ENCODE measurements around the gene TMTC2.

TMTC2 gene

DNA sequence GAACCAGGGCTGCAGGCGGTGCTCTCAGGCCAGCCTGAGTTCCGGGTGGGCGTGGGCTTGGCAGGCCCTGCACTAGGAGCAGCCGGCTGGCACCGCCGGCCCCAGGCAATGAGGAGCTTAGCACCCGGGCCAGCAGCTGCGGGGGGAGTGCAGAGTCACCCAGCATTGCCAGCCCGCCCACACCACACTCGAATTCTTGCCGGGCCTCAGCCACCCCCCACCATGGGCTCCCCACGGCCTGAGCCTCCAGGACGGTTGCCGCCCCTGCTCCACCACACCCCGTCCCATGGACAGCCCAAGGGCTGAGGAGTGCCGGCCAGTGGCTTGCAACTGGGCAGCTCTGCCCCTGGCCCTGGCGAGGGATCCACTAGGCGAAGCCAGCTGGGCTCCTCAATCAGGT lies 453.4 kb downstream of the TMTC2 start:
- DNase-seq (ENCODE audit: low spot score) = no peak

DNA sequence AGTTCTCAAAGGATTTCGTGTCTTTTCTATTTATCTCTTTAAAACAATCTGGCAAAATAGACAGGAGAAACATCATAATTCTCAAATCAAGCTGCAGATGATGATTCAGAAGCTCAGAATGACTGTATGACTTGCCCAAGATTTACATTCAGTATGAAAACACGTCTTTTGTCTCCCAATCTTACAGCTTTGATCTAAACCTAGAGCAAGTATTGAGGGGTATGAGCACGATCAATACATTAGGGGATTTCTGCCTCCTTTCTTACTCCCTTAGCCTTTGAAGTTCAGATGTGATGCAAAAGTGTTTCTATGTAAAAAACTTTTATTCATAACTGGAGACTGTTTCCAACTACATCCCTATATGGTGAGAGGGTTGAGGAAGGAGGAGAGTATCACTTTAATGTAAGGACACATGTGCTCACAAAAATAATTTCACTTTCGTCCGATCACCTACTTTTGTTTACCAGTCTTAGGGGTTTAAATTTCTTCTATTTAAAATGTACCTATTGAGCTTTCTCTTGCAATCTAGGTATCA lies 454.8 kb downstream of the TMTC2 start:
- no peak for DNase-seq (ENCODE audit: low spot score)

- no peak for DNase-seq (ENCODE audit: low spot score)
Observed at GRCh38 chr12:83142914-83143313, 456.2 kb downstream of the TMTC2 start.

- DNase-seq (ENCODE audit: low spot score) = no peak
Observed at GRCh38 chr12:83143950-83144349, 457.2 kb downstream of the TMTC2 start.

GRCh38 chr12:83145325-83145840 lies 458.7 kb downstream of the TMTC2 start:
- DNase-seq (ENCODE audit: low spot score) = no peak

DNA sequence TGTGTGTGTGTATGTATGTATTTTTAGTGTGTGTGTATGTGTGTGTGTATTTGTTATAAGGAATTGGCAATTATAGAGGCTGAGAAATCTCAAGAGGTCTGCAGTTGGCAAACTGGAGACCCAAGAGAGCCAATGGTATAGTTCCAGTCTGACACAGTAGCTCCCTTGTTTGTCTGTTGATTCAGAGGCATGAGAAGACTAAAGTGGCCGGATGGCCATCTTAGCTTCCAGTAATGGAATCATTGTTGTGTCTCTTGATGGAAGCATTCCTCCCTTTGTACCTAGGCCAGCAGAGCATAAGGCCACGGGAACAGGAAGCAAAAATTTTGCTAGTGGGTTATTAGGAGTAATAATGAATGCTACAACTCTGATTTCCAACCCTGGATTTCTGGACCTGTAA lies 460.6 kb downstream of the TMTC2 start:
- no peak for DNase-seq (ENCODE audit: low spot score)

DNA sequence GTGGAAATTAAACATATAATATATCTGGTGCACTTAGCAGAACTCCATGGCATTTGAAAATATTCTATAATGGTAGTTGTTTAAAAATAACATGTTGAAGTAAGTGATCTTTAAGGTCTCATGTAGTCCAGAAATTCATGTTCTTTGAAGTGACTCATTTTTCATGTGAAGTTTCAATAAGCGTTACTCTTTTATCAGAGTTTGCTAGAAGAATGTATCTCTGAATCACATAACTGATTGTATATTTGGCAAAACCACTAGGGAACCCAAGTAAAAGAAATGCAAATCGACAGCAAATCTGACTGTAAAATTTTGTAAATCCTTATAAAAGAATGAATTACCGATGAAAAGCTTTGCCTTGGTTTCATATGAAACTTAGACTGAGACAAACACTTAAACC lies 463.3 kb downstream of the TMTC2 start:
- DNase-seq (ENCODE audit: low spot score) = no peak

GRCh38 chr12:83150465-83151189 lies 463.9 kb downstream of the TMTC2 start:
- no peak for DNase-seq (ENCODE audit: low spot score)

DNA sequence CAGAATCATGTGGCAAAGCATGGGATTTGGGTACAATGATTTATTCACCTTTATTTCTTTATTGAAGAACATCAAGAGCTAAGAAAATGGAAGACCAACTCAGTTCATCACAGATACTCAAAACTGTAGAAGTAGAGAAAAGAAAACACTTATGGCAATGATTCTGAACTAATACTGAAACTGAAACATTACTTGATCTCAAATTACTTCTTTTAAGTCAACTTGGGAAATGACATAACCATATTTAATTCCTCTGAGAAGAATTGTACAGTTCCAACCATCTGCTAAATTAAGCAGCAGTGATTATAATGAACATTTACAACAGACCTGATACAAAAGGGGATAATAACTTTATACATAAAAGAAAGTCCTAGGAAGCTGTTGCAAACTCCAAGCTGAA lies 466.5 kb downstream of the TMTC2 start:
- DNase-seq (ENCODE audit: low spot score) = no peak

GRCh38 chr12:83156815-83157214 lies 470.1 kb downstream of the TMTC2 start:
- no peak for DNase-seq (ENCODE audit: low spot score)

DNA sequence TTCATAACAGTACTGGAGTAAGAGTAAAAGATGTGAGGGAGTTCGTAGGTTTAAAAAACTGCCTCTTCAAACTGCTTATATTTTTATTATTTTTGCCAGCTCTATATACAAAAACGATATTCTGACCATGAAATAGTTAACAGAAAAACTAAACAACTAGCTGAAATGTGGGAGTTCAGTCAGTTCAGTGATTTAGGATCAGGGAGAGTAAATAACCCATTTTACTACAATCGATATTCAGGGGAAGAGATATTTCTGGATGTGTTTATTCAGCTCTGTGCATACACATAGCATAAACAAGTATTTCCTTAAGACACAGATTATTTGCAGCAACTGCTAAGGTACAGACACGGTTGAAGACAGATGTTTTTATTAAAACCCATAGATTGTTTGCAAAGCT lies 470.9 kb downstream of the TMTC2 start:
- DNase-seq (ENCODE audit: low spot score) = no peak

GRCh38 chr12:83158613-83159207 lies 472.0 kb downstream of the TMTC2 start:
- DNase-seq (ENCODE audit: low spot score) = no peak

DNA sequence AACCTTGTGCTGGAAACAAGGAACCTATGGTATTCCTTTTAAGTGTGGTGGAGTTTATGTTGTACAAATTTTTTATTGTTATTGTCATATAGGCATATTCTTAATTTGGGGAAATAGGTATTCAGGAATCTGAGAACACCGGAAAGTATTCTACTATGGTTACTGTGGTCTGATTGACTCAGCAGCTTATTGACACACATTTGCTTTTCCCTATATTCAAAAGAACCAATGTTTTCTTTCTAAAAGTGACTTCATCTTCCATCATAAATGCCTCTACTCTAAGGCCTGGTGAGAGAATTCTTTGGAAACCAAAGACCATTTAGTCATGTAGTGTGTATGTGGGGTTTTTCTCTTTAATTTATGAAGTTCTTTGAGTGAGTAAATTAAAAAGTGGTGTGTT lies 474.8 kb downstream of the TMTC2 start:
- DNase-seq (ENCODE audit: low spot score) = peak; percentile 29

DNA sequence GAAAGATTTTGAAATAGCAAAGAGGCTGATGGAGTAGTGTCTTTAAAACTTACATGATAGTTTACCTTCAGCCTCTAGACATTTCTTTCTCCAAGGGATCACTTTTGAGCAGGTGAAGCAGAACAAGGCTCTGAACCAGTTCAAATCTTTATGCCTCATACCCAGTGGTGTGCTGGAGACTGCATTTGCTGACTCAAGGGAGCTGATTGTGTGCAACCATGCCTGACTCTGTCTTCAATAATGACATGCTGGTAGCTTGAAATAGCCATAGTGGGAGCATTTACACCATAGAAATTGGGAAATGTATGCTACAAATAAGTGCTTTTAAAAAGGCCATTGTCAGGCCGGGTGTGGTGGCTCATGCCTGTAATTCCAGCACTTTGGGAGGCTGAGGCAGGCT lies 482.0 kb downstream of the TMTC2 start:
- DNase-seq (ENCODE audit: low spot score) = peak; percentile 64

DNA sequence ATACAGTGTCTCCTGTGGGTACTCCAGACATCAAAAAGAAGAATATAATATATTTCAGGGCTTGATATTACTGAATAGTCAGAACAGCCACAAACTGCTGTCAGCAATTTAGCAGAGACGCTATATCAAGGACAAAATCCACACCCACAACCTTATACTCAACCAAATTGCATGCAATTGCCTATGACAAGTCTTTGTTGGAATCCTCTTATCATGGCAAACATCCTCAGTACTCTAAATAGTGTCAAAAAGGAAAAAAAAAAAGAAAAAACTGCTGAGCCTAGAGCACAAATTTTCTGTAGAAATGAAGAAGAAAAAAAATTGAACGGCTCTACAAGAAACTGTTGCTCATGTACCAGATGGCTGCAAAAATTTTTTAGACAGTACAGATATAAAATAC lies 485.7 kb downstream of the TMTC2 start:
- DNase-seq (ENCODE audit: low spot score) = no peak

DNA sequence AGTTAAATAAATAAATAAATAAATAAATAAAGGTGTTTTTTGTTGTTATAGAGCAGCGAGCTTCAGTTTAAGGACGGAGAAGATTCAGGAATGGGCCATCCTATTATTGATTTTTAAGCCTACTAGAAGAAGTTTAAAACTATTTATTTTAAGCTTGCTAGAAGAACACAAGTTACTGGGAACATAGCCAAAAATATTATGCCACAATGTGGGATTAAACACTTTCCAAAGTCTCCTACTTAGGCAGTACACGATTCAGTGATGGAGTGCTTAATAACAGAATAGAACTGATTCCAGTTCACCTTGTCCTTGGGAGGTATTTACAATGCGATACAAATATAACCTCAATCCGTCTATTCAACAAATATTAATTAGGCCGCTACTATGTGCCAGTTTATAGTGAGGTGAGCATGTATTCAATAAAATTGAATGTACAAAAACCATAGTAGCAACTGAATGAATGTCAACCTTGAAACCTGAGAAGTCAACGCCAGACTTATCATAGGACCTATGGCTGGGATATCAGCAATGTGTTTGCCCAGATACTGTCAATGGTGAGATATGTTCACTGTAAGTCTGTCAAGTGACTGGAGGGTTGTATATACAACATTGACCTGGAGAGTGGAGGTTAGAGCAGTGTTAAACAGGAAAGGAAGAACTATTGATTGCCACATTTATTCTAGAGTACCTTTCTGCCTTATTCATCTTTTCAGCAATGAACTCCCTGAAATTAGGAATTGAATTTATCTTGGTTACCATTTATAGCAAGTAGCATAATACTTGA lies 486.4 kb downstream of the TMTC2 start:
- DNase-seq (ENCODE audit: low spot score) = no peak

DNA sequence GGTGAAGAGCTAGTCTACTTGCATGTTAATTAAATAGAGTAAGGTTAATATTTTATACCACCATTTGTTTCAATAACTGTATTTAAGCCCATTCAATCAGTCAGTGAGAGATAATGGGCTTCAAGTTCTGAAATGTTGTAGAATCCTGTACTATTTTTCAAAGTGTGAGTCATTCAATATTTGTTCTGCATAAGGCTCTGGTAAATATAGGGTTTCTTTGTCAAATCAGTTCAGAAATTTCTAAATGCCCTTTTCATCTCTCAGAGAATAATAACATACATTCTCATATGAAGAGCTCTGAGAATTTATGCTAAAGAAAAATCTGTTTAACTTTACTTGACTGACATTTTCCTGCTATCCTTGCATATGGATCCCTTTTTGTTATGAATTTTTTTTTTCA lies 493.3 kb downstream of the TMTC2 start:
- DNase-seq (ENCODE audit: low spot score) = no peak

- DNase-seq (ENCODE audit: low spot score) = no peak
Observed at GRCh38 chr12:83181074-83181473, 494.4 kb downstream of the TMTC2 start.

GRCh38 chr12:83183132-83183531 lies 496.4 kb downstream of the TMTC2 start:
- DNase-seq (ENCODE audit: low spot score) = no peak
